Measurements from ENCODE around the gene PWP2.

DNA sequence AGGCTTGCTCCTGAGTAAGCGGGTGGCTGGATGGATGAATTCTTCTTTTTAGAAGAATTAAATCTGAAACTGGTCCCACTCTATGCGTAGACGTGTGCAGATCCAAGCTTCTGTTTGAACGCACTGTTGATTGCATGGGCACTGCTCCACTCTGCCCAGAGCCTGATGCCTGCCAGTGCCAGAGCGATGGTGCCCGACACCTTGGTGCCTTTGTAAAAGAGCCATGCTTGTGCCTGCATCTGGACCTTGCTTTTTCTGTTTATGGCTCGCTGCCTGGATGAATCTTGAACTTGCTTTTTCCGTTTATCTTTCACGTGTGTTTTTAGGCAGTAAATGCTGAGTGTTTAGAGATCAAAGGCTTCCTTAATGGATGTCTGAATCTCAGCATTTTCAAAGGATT, 15.0 kb upstream of the PWP2 start:
- TF ChIP-seq ZNF274 (IDR thresholded peaks at IDR 0.05; ENCODE audit: low read depth, low read length) (no peak), YY1 (IDR thresholded peaks at IDR 0.05; ENCODE audit: insufficient read depth, insufficient read length) (no peak), SUZ12 (IDR thresholded peaks at IDR 0.05; ENCODE audit: extremely low read depth, insufficient read depth, insufficient read length) (no peak)

All from NT2/D1 (cell line).